Activated CD4-positive, alpha-beta T cell treated with anti-CD3 and anti-CD28 coated beads, Interleukin-2, amount 50 U/mL, for 48 hours (primary cell): Measurements from ENCODE around the gene SORCS2.
"Not testable (repeated sequence)": the region's sequence is repeated elsewhere in the genome, so short reads cannot be mapped to it uniquely, and the experiment has no call there.

Experiments used
- DNase-seq, 2 experiments: peaks; one replicate each; pipeline ENCODE4 v3.0.0-alpha.2; 2020

SORCS2 gene

GRCh38 chr4:7160951-7161440, 31.3 kb upstream of the SORCS2 start:
- no peak for DNase-seq

- no peak for DNase-seq
These were observed 30.6 kb upstream of the SORCS2 start for GRCh38 chr4:7161721-7162214.

- not testable (repeated sequence) for DNase-seq
These were observed 27.1 kb upstream of the SORCS2 start for GRCh38 chr4:7165056-7165873.

- no peak for DNase-seq
These were observed 26.5 kb upstream of the SORCS2 start for GRCh38 chr4:7165874-7166201.

- DNase-seq = no peak
These were observed 26.1 kb upstream of the SORCS2 start for GRCh38 chr4:7166237-7166636.

- no peak for DNase-seq
These were observed 25.2 kb upstream of the SORCS2 start for GRCh38 chr4:7166981-7167700.

GRCh38 chr4:7167706-7168105, 24.6 kb upstream of the SORCS2 start:
- DNase-seq = no peak

- DNase-seq = no peak
These were observed 24.2 kb upstream of the SORCS2 start for GRCh38 chr4:7168106-7168505.

- DNase-seq = no peak
These were observed 23.2 kb upstream of the SORCS2 start for GRCh38 chr4:7169134-7169533.

- DNase-seq = no peak
These were observed 22.3 kb upstream of the SORCS2 start for GRCh38 chr4:7170012-7170411.

GRCh38 chr4:7171191-7171900, 21.0 kb upstream of the SORCS2 start:
- no peak for DNase-seq

GRCh38 chr4:7172508-7172907, 19.8 kb upstream of the SORCS2 start:
- DNase-seq = no peak

GRCh38 chr4:7172946-7173345, 19.4 kb upstream of the SORCS2 start:
- DNase-seq = no peak

- no peak for DNase-seq
These were observed 18.4 kb upstream of the SORCS2 start for GRCh38 chr4:7173841-7174449.

- DNase-seq = no peak
These were observed 13.2 kb upstream of the SORCS2 start for GRCh38 chr4:7179158-7179557.

- DNase-seq = no peak
These were observed 11.4 kb upstream of the SORCS2 start for GRCh38 chr4:7180938-7181337.

- DNase-seq = no peak
These were observed 9.7 kb upstream of the SORCS2 start for GRCh38 chr4:7182616-7183015.

- DNase-seq = peak; percentile 34 to 61
These were observed 9.2 kb upstream of the SORCS2 start for GRCh38 chr4:7183161-7183560.

GRCh38 chr4:7183780-7184460, 8.4 kb upstream of the SORCS2 start:
- no peak for DNase-seq

- no peak for DNase-seq
These were observed 6.8 kb upstream of the SORCS2 start for GRCh38 chr4:7185487-7186030.

GRCh38 chr4:7186031-7186430, 6.3 kb upstream of the SORCS2 start:
- peak; percentile 20 to 32 for DNase-seq

- DNase-seq = no peak
These were observed 5.7 kb upstream of the SORCS2 start for GRCh38 chr4:7186516-7187167.
